ENCODE results near the gene CREB1. TPM values are rescaled to one million over a fixed set of nuclear protein-coding genes. Genes with fewer than 3 reads are reported as not detected.

The CREB1 gene
- total and polyA plus RNA-seq, 9 of the 15 experiments (the other 6 are each of a cell fraction or from before 2014, with no cell fraction given): 8.9 to 51.3 (median 19.5) TPM

DNA sequence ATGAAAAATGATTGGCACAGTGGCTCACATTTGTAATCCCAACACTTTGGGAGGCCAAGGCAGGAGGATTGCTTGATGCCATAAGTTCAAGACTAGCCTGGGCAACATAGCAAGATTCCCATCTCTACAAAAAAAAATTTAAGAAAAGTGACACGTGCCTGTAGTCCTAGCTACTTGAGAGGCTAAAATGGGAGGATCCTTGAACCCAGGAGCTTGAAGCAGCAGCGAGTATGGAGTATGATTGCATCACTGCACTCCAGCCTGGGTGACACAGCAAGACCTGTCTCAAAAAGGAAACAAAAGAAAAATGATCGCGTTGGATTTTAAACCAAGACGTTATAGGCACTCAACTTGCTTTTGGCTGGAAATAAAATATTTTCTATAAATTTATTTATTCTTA is 37.8 kb upstream of the CREB1 start (continued):
- TF ChIP-seq LEF1 (IDR thresholded peaks at IDR 0.05) (peak; percentile 46; the same call in 1 of the 2 replicates), ZNF699 (CRISPR knock-in tag; IDR thresholded peaks at IDR 0.05; ENCODE audit: insufficient replicate concordance) (no peak), ZNF561 (CRISPR knock-in tag; conservative IDR thresholded peaks at IDR 0.05) (no peak), NRF1 (conservative IDR thresholded peaks at IDR 0.05 in 1 of 2, IDR thresholded peaks at IDR 0.05 in 1 of 2) (no peak), PTRF (tag; IDR thresholded peaks at IDR 0.05) (no peak), ZNF263 (CRISPR knock-in tag; IDR thresholded peaks at IDR 0.05; ENCODE audit: borderline replicate concordance) (no peak), ZNF780A (CRISPR knock-in tag; IDR thresholded peaks at IDR 0.05) (no peak), ZFX (CRISPR knock-in tag; IDR thresholded peaks at IDR 0.05) (no peak), ZNF717 (CRISPR knock-in tag; IDR thresholded peaks at IDR 0.05) (no peak), ESRRA (IDR thresholded peaks at IDR 0.05; ENCODE audit: borderline replicate concordance, low read depth) (no peak), NR4A1 (CRISPR knock-in tag; IDR thresholded peaks at IDR 0.05) (no peak), NR4A1 (tag; IDR thresholded peaks at IDR 0.05) (0 out of 2 replicates have a peak, but pooled peaks have one; percentile 29), CXXC5 (CRISPR knock-in tag; IDR thresholded peaks at IDR 0.05) (no peak), MEIS2 (IDR thresholded peaks at IDR 0.05; ENCODE audit: partially characterized antibody) (peak; percentile 51), CEBPB (tag; IDR thresholded peaks at IDR 0.05) (peak; percentile 96), TARDBP (IDR thresholded peaks at IDR 0.05) (no peak), RUNX1 (IDR thresholded peaks at IDR 0.05; ENCODE audit: low read depth) (no peak)
- TF ChIP-seq, protein P1, sequence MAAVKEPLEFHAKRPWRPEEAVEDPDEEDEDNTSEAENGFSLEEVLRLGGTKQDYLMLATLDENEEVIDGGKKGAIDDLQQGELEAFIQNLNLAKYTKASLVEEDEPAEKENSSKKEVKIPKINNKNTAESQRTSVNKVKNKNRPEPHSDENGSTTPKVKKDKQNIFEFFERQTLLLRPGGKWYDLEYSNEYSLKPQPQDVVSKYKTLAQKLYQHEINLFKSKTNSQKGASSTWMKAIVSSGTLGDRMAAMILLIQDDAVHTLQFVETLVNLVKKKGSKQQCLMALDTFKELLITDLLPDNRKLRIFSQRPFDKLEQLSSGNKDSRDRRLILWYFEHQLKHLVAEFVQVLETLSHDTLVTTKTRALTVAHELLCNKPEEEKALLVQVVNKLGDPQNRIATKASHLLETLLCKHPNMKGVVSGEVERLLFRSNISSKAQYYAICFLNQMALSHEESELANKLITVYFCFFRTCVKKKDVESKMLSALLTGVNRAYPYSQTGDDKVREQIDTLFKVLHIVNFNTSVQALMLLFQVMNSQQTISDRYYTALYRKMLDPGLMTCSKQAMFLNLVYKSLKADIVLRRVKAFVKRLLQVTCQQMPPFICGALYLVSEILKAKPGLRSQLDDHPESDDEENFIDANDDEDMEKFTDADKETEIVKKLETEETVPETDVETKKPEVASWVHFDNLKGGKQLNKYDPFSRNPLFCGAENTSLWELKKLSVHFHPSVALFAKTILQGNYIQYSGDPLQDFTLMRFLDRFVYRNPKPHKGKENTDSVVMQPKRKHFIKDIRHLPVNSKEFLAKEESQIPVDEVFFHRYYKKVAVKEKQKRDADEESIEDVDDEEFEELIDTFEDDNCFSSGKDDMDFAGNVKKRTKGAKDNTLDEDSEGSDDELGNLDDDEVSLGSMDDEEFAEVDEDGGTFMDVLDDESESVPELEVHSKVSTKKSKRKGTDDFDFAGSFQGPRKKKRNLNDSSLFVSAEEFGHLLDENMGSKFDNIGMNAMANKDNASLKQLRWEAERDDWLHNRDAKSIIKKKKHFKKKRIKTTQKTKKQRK (IDR thresholded peaks at IDR 0.05; ENCODE audit: borderline replicate concordance, low read depth, low read length): no peak
- TF ChIP-seq, protein P2, sequence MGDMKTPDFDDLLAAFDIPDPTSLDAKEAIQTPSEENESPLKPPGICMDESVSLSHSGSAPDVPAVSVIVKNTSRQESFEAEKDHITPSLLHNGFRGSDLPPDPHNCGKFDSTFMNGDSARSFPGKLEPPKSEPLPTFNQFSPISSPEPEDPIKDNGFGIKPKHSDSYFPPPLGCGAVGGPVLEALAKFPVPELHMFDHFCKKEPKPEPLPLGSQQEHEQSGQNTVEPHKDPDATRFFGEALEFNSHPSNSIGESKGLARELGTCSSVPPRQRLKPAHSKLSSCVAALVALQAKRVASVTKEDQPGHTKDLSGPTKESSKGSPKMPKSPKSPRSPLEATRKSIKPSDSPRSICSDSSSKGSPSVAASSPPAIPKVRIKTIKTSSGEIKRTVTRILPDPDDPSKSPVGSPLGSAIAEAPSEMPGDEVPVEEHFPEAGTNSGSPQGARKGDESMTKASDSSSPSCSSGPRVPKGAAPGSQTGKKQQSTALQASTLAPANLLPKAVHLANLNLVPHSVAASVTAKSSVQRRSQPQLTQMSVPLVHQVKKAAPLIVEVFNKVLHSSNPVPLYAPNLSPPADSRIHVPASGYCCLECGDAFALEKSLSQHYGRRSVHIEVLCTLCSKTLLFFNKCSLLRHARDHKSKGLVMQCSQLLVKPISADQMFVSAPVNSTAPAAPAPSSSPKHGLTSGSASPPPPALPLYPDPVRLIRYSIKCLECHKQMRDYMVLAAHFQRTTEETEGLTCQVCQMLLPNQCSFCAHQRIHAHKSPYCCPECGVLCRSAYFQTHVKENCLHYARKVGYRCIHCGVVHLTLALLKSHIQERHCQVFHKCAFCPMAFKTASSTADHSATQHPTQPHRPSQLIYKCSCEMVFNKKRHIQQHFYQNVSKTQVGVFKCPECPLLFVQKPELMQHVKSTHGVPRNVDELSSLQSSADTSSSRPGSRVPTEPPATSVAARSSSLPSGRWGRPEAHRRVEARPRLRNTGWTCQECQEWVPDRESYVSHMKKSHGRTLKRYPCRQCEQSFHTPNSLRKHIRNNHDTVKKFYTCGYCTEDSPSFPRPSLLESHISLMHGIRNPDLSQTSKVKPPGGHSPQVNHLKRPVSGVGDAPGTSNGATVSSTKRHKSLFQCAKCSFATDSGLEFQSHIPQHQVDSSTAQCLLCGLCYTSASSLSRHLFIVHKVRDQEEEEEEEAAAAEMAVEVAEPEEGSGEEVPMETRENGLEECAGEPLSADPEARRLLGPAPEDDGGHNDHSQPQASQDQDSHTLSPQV (IDR thresholded peaks at IDR 0.05): no peak; the same call in 1 of the 2 replicates
- TF ChIP-seq, protein P3, sequence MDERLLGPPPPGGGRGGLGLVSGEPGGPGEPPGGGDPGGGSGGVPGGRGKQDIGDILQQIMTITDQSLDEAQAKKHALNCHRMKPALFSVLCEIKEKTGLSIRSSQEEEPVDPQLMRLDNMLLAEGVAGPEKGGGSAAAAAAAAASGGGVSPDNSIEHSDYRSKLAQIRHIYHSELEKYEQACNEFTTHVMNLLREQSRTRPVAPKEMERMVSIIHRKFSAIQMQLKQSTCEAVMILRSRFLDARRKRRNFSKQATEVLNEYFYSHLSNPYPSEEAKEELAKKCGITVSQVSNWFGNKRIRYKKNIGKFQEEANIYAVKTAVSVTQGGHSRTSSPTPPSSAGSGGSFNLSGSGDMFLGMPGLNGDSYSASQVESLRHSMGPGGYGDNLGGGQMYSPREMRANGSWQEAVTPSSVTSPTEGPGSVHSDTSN (CRISPR knock-in tag; IDR thresholded peaks at IDR 0.05; ENCODE audit: low read depth): no peak
- TF ChIP-seq, protein P3 (tag; conservative IDR thresholded peaks at IDR 0.05; ENCODE audit: low read depth): 0 out of 2 replicates have a peak, but pooled peaks have one; percentile 27

All from K562 (cell line).